ENCODE measurements around the gene DNAJC7.

DNA sequence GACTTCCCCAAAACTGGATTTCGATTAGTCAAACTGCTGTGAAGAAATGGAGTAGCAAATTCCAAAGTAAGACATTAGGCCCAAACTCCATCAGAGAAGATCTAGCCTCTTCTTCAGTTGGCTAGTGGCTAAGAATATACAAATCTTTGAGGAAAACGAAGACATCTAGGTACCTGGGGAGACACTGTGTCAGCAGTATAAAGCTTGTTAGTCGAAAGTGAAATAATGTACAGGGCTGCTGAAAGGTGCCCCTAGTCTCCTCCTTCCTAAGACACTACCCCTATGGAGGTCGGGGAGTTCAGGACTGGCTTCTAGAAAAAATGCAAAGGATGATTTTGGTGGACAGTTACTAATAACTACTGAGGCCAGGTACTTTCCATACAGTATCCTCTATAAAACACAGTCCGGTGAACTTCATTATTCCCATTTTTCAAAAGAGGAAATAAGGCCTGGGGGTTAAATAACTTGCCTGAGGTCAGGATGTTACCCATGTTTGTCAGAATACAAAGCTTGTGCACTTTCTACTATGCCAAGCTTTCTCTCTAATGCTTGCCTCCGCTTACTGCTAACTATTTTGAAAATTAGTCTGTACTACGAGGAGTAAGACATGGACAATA, 15.0 kb downstream of the DNAJC7 start:
- TF ChIP-seq, protein P1, sequence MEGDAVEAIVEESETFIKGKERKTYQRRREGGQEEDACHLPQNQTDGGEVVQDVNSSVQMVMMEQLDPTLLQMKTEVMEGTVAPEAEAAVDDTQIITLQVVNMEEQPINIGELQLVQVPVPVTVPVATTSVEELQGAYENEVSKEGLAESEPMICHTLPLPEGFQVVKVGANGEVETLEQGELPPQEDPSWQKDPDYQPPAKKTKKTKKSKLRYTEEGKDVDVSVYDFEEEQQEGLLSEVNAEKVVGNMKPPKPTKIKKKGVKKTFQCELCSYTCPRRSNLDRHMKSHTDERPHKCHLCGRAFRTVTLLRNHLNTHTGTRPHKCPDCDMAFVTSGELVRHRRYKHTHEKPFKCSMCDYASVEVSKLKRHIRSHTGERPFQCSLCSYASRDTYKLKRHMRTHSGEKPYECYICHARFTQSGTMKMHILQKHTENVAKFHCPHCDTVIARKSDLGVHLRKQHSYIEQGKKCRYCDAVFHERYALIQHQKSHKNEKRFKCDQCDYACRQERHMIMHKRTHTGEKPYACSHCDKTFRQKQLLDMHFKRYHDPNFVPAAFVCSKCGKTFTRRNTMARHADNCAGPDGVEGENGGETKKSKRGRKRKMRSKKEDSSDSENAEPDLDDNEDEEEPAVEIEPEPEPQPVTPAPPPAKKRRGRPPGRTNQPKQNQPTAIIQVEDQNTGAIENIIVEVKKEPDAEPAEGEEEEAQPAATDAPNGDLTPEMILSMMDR (conservative IDR thresholded peaks at IDR 0.05; ENCODE audit: low read length): no peak
- no peak for TF ChIP-seq EZH2phosphoT487 (IDR thresholded peaks at IDR 0.05; ENCODE audit: borderline replicate concordance)

Measured in Loucy (cell line).